Smooth muscle cell (in vitro differentiated cells): ENCODE data around the gene PIP5KL1. TPM values are rescaled to one million over a fixed set of nuclear protein-coding genes. Genes with fewer than 3 reads are reported as not detected.
A peak's percentile ranks its signal among the peaks of the same experiment; 100 is the strongest.

Experiments used
- DNase-seq: peaks from one replicate; lab custom pipeline; 2025; ENCODE audit not compliant: unreplicated experiment; lab: John Stamatoyannopoulos, UW
- H2AFZ ChIP-seq: fragments of 200-600 bp; sonication (generic); 2 replicates; pipeline ENCODE4 v1.6.0; 2016; ENCODE audit warnings: antibody characterized with exemption, low read depth, mild to moderate bottlenecking
- H3F3A ChIP-seq: fragments of 200-600 bp; sonication (generic); 2 replicates; pipeline ENCODE4 v1.6.0; 2017; ENCODE audit warnings: antibody characterized with exemption, low read depth
- H3K27ac ChIP-seq: fragments of 200-600 bp; sonication (generic); 2 replicates; pipeline ENCODE4 v1.5.1; 2016; ENCODE audit warnings: low read depth, mild to moderate bottlenecking
- H3K27me3 ChIP-seq: fragments of 200-600 bp; sonication (generic); 2 replicates; pipeline ENCODE4 v1.6.1; 2016; ENCODE audit warnings: low read depth, mild to moderate bottlenecking
- H3K36me3 ChIP-seq: fragments of 200-600 bp; sonication (generic); 2 replicates; pipeline ENCODE4 v1.5.1; 2016; ENCODE audit warnings: low read depth
- H3K4me1 ChIP-seq: fragments of 200-600 bp; sonication (generic); 2 replicates; pipeline ENCODE4 v1.5.1; 2016; ENCODE audit warnings: low read depth
- H3K4me2 ChIP-seq: fragments of 200-600 bp; sonication (generic); 2 replicates; pipeline ENCODE4 v1.6.0; 2016; ENCODE audit warnings: mild to moderate bottlenecking
- H3K4me3 ChIP-seq: fragments of 200-600 bp; sonication (generic); 2 replicates; pipeline ENCODE4 v1.5.1; 2016; ENCODE audit warnings: mild to moderate bottlenecking
- H3K79me2 ChIP-seq: fragments of 200-600 bp; sonication (generic); 2 replicates; pipeline ENCODE4 v1.6.0; 2016; ENCODE audit warnings: low read depth, mild to moderate bottlenecking
- H3K9ac ChIP-seq: fragments of 200-600 bp; sonication (generic); 2 replicates; pipeline ENCODE4 v1.6.0; 2016; ENCODE audit warnings: low read depth
- H3K9me3 ChIP-seq: fragments of 200-600 bp; sonication (generic); replicated peaks from 2 replicates; pipeline ENCODE4 v1.5.1; 2016; ENCODE audit warnings: low read depth
- H4K20me1 ChIP-seq: fragments of 200-600 bp; sonication (generic); 2 replicates; pipeline ENCODE4 v1.6.0; 2016; ENCODE audit warnings: low read depth
- WGBS: methylation state at CpG from one replicate; pipeline ENCODE4 v1.1.7; 2016; ENCODE audit warnings: low lambda C conversion rate; 5-methylcytosine and 5-hydroxymethylcytosine counted together
- polyA plus RNA-seq: library from polyadenylated mRNA; unstranded; fragments of >200 nt; fragmentation: Nextera tagmentation; extraction: Ambion mirVana; gene quantifications from 2 replicates; pipeline ENCODE4 v1.2.1, GENCODE V29; 2016
- total RNA-seq: library from RNA; depleted of rRNA; stranded (reverse); fragments of >200 nt; gene quantifications from 2 replicates; pipeline ENCODE4 v1.2.3, GENCODE V29; 2014
- TF ChIP-seq, protein P1 (sequence below): fragments of 200-600 bp; sonication (generic); IDR thresholded peaks from 2 replicates; pipeline ENCODE4 v1.5.1; 2017; ENCODE audit warnings: borderline replicate concordance, mild to moderate bottlenecking, antibody characterized with exemption; ENCODE audit not compliant: insufficient read depth, poor library complexity, severe bottlenecking

Gene PIP5KL1
- total and polyA plus RNA-seq, 2 experiments from 2014 or later = 1.1 to 2.7 TPM

GRCh38 chr9:127899128-127899943, 31.2 kb downstream of the PIP5KL1 start, which contains the start of gene ST6GALNAC6:
ST6GALNAC6 (minus strand) TSS chr9:127899603; CDS start chr9:127897981, 1,622 bp downstream.
- H3K79me2 ChIP-seq = no peaks in the 10 kb centered on the region
- H3K4me3 ChIP-seq = peak within 1 kb of the TSS; percentile 68
- DNase-seq = peak; percentile 27
- peaks cover 25% of the 10 kb centered on the region for H4K20me1 ChIP-seq
- 9% methylated on average over 21 of the region's 89 CpGs for WGBS
- H3K9ac ChIP-seq = peak within 1 kb of the TSS; percentile 87
- H2AFZ ChIP-seq = peak within 1 kb of the TSS; percentile 82
- H3K4me2 ChIP-seq = peak within 1 kb of the TSS; percentile 91
- H3K36me3 ChIP-seq = peaks cover 7% of the 10 kb centered on the region
- H3F3A ChIP-seq = peaks cover 5% of the 10 kb centered on the region
- H3K27ac ChIP-seq = peak within 1 kb of the TSS; percentile 36
- TF ChIP-seq, protein P1, sequence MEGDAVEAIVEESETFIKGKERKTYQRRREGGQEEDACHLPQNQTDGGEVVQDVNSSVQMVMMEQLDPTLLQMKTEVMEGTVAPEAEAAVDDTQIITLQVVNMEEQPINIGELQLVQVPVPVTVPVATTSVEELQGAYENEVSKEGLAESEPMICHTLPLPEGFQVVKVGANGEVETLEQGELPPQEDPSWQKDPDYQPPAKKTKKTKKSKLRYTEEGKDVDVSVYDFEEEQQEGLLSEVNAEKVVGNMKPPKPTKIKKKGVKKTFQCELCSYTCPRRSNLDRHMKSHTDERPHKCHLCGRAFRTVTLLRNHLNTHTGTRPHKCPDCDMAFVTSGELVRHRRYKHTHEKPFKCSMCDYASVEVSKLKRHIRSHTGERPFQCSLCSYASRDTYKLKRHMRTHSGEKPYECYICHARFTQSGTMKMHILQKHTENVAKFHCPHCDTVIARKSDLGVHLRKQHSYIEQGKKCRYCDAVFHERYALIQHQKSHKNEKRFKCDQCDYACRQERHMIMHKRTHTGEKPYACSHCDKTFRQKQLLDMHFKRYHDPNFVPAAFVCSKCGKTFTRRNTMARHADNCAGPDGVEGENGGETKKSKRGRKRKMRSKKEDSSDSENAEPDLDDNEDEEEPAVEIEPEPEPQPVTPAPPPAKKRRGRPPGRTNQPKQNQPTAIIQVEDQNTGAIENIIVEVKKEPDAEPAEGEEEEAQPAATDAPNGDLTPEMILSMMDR = no peak
- H3K4me1 ChIP-seq = peaks cover 23% of the 10 kb centered on the region
- H3K9me3 ChIP-seq = no peaks in the 10 kb centered on the region
- no peaks in the 10 kb centered on the region for H3K27me3 ChIP-seq

- peak overlapping the region; percentile 36 for H3K27ac ChIP-seq
- H3K27me3 ChIP-seq = no peaks in the 10 kb centered on the region
- 16% methylated on average over 25 of the region's 32 CpGs for WGBS
- peak overlapping the region; percentile 82 for H2AFZ ChIP-seq
- no peaks in the 10 kb centered on the region for H3K9me3 ChIP-seq
- TF ChIP-seq, protein P1 = no peak
- no peaks in the 10 kb centered on the region for H3K79me2 ChIP-seq
- peak; percentile 64 for DNase-seq
- H3K36me3 ChIP-seq = peaks cover 14% of the 10 kb centered on the region
- peak overlapping the region; percentile 87 for H3K9ac ChIP-seq
- H3K4me2 ChIP-seq = peak overlapping the region; percentile 91
- H3F3A ChIP-seq = peaks cover 5% of the 10 kb centered on the region
- peaks cover 25% of the 10 kb centered on the region for H4K20me1 ChIP-seq
- peak overlapping the region; percentile 68 for H3K4me3 ChIP-seq
- peaks cover 21% of the 10 kb centered on the region for H3K4me1 ChIP-seq
These were observed 32.0 kb downstream of the PIP5KL1 start for GRCh38 chr9:127898433-127899127.

DNA sequence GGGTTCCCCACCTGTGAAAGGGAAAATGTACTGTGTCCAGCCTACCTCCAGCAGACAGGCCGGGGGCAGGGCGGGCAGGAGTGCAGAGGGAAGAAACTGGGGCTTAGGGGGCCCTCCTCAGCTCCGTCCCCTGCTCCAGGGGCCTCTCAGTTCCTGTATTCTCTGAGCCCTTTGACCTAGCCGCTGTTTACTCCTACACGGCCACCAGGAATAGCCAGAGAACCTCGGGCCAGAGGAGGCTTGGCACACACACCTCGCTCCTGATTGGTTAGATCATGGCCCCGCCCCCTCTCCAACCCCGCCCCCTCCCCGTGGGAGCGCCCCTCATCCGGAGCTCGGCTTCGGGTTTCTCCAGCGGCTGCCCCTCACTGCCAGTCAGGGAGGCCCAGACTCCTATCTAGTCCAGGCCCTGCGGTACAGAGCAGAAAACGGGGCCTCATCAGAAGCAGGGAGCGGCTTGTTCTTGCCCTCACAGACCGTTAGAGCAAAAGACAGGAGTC, 33.3 kb downstream of the PIP5KL1 start:
- peaks cover 25% of the 10 kb centered on the region for H4K20me1 ChIP-seq
- peak; percentile 68 for DNase-seq
- peaks cover 16% of the 10 kb centered on the region for H3K4me1 ChIP-seq
- H3K79me2 ChIP-seq = no peaks in the 10 kb centered on the region
- peaks cover 5% of the 10 kb centered on the region for H3F3A ChIP-seq
- no peak overlapping the region for H3K9ac ChIP-seq
- H3K27ac ChIP-seq = peak overlapping the region; percentile 19
- H3K4me3 ChIP-seq = no peak overlapping the region
- WGBS = 20% methylated on average over 16 of the region's 19 CpGs
- peaks cover 17% of the 10 kb centered on the region for H3K36me3 ChIP-seq
- no peak overlapping the region for H2AFZ ChIP-seq
- H3K27me3 ChIP-seq = no peaks in the 10 kb centered on the region
- H3K9me3 ChIP-seq = no peaks in the 10 kb centered on the region
- H3K4me2 ChIP-seq = peak overlapping the region; percentile 63
- TF ChIP-seq, protein P1 = no peak
